HG03280 (cell line): Measurements from ENCODE around the gene ZFHX2.

Source experiments
- ATAC-seq: cut with Tn5 transposase; IDR thresholded peaks from one replicate; pipeline ENCODE4 v1.9.1; 2021; ENCODE audit warnings: mild to moderate bottlenecking, moderate library complexity; ENCODE audit not compliant: unreplicated experiment

Gene ZFHX2

DNA sequence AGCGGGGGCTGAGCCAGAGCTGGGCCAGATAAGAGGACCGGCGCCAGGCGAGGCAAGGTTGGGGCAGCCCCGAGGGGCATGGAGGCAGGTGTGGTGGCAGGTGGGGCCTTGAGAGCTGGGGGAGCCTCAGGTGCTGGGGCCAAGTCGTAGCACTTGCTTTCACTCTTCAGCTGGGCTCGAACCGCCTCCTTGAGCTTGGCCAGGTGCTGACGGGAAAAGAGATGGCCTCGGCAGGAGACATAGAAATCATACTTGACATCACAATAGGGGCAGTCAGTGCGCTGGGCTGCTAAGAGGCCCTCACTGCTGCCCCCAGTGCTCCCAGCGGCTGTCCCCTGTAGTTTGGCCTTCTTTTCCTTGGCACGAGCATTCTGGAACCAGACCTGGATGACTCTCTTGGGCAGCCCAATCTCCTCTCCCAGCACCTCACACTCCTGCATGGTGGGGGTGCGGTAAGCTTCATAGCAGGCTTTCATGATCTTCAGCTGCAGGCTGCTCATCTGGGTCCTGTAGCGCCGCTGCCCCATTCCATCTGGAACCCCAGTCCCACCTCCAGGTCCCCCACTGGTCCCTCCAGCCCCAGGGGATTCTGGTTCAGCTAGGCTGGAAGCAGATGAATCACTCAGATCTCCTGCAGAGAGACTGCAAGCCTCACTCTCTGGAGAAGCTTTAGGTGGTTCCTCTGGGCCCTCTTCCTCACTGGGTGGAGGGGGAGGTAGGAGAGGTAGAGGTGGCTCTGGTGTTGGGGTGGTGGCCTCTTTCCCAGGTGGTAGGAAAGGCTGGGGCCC lies 28.1 kb downstream of the ZFHX2 start:
- ATAC-seq: no peak

DNA sequence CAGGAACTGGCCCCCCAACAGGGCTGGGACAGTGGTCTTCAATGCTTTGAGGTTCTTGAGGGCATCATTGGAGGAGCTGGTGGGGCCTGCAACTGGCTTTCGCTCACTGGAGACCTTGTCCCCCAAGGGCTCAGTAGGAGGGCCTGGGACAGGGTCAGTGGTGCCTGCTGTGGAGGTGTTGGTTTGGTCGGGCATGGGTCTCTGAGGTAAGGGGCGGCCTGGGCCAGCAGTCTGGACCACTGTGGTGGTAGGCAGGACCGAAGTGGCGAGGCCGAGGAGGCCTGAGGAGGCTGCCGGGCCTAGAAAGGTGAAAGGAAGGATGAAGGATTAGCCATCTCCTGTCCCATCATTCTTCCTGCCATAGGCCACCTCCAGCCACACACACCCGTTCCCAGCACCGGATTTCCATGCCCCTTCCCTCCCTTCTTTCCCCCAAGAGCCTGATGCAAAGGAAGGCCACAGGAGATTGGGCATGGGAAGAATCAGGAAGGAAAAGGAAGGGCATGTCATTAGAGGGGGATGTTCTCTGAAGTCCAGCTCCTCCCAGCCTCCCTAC lies 28.8 kb downstream of the ZFHX2 start:
- no peak for ATAC-seq

DNA sequence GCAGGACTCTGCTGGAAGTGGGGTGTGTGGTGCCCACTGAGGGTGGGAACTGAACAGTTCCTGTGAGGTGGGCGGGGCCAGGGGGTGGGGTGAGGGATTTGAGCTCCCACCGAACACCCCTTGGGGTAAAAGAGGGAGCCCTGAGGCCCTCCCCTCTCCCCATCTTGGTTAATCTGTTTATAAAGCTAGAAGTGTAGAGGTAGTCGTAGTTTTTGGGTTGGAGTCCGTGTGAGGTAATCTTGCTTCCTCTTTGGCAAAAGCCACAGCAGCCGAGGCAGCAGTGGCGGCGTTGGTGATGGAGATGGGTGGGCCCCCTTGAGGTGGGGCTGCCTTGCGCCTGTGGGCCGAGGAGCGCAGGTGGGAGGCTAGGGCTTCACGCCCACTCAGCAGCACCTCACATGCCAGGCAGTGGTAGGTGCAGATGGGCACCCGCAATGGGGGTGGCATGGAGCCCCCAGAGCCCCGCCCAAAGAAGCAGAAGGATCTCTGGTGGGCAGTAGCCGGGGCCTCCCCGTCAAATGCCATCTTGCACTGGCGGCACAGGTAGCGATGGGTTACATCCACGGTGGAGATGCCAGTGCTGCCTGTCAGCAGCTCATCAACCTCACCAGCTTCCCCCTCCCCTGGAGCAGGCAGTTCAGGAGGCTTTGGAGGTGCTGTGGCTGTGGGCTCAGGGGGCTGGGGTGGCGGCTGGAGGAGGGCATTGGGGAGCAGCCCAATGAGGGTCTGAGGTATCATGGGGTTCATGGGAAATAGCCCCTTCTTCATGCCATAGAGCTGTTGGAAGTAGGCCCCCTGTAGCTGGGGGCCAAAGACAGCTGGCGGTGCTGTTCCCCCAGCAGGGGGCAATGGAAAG lies 29.6 kb downstream of the ZFHX2 start:
- ATAC-seq: no peak

DNA sequence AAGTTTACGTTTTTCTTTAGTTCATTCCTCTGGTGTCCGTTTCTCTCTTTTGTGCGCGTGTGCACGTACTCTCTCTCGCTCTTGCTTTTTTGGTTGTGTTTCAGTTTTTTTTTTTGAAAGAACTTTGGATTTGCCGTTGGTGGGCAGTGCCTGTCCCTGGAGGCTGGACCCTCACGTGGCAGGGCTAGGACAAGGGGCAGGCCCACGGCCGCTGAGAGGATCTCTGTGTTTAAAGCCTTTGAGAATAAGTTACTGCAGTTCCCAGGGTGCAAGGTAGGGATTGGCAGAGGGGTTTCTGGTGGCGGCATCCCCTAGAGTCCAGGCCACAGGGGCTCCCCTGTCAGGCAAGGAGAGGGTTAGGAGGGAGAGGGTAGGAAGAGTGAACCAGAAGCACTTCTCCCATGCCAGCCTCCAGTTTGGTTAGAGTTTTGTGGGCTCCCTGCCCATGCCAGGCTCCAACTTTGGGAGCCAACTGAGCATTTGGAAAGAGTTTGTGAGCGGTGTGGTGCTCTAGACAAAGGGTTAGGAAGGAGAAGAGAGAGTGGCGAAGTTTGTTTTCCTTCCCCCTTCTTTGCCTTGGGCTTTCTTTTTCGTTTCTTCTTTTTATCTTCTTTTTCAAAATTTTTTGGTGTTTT lies 30.5 kb downstream of the ZFHX2 start:
- no peak for ATAC-seq

DNA sequence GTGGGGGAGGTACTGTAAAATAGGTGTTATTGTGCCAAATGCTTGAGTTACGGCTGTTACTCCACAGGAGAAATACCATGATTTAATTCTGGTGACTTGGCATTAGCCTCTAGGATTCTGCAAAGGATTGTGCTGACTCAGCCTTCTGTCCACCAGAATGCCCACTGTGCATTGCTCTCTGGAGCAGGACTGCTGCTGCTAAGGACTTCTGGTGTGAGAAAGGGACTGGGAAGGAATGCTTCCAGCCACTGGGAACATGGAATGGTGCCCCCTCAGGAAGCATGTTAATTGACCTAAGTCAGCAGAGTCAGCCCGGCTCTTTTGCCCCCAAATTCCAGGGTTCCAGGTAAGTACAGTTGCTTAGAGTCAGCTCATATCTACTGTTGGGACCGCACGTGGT lies 32.9 kb downstream of the ZFHX2 start:
- no peak for ATAC-seq

DNA sequence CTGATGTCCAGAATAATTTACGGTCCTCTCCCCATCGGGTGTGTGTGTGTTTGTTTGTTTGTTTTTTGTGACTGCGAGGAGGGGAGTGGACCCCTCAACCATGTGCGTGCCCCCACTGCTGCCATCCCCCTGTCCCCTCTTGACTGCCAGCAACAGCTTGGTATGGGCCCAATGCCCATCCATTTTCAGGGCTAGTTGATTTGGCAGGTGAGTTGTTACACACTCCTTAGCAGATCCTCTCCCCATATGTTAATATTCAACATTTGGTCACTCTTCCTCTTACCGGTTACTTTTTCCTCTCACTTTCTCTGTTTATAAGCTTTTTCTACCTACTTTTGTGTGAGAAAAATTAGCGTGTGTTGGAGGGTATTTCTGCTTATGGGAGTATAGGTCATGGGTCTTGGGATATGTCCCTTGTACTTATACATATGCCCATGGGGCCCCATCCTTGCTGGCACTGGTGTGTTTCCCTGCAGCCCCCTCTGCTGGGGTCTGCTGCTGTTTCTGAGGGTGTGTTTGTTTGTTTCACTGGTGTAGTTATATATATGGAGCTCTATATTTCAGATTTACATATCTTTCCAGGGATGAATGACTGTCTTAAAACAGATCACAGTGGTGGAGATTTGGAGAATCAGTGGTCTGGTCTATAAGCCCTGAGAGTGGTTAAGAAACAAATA lies 33.8 kb downstream of the ZFHX2 start:
- no peak for ATAC-seq

DNA sequence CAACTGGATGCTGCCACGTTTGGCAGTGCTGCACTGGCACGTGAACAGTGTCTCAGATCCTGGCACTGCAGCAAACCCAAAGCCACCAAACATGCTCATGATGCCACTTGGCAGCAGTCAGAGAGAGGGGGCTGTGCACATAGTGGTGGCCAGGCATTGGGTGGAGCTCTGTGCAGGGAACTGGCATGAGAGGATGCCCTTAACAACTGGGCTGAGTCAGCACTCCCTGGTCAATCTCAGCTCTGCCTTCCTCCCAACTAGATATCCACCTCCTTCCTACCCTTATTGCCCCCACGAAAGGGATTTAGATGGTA lies 37.0 kb downstream of the ZFHX2 start:
- ATAC-seq: no peak

DNA sequence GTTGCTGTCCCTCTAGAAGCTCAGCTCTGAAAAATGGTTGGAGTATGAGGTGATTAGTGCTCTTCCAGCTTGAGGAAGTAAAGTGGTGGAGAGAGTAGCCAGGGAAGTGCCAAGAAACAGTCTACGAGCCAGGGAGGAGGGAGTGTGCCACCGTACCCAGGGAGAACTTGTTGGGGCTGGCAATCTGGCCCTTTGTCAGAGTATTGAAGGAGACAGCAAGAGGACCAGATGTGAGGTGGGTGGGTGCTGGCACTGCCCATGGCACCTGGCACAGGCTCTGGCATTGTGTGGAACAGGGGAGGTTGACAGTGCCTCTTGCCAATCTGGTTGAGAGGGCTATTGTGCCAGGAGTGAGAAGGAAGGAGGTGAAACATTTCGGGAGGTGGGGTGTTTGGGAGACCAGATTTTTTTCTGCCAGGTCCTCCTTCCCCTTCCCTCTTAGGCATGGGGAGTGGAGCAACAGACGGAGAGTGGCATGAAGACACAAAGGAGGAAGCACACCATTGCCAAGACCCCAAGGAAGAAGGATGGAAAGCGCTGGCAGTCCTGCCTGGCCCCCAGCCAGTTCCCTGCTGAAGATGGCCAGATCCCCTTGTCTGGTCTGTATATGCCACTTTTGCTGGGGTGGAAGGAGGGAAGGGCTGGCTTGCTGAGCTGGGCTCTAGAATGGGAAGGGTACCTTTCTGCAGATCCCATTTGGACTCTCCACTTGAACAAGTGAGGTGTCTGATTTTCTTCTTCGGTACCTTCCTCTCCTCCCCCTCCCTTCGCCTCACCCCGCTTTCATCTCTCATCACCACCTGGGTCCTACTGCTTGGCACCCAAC lies 37.5 kb downstream of the ZFHX2 start:
- ATAC-seq: no peak

DNA sequence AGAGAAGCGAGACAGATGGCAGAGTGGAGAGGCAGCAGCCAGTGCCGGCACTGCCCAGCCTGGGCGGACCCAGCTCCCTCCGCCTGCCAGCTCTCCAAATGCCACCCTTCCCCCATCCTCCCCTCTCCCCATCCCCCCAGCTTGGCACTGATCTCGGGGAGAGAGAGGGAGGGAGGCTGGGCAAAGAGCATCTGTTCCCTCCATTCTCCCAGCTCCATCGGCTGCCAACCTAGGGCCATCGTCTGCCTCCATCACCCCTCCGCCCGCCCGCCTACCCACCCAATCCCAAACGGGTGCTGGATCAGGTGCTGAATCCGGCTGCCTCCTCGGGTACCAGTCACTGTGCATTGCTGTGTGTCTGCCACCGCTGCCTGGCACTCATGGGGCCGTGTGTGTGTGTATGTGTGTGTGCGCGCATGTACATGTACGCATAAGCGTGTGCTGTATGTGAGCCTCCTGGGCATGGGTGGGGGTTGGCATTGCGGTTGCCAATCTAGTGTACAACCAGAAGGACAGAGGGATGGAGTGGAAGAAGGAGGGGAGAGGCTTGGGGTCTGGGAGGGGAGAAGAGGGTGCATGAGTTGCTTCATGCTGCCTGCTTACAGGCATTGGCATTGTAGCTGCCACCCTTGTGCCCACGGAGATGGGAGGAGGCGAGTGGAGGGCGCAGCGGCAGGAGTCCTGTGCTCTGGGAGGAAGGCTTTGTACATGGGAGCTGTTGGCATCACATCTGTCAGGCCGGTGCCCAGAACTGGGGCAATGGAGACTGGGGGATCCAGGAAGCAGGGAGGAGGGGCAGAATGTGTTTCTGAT lies 38.4 kb downstream of the ZFHX2 start:
- ATAC-seq: no peak

DNA sequence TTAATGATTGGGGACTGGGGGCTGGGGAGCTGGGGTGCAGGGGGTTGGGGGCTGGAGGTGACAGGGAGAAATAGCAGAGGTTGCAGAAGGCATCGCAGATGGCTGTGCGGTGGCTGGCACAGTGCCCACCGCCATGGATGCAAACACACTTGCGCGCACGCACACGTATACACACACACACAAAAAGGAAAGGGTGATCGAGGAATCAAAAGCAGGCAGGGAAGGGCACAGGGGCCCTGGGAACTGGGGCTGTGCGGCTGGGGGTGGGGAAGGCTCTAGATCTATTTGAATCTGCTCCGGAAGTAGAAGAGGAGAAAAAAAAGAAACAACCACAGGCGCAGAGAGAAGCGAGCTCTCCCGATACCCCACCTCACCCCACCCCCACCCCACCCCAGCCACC lies 39.4 kb downstream of the ZFHX2 start:
- ATAC-seq: no peak

DNA sequence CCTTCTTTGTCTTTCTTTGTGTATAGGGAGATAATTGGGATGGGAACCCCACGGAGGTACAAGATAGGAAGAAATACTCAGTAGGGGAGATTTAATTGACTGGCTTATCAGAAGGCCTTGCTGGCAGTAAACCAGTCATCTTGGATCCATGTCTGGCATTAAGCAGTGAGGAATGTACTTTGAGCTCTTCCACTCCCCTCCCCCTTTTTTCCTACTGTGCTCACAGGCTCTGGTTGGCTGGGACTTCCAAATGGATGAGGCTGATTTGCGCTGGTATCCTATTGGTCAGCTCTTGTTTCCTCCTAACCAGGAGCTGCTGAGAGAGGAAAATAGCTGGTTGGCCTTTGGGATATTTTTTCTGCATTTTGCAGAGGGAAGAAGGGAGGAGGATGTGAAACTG lies 57.3 kb downstream of the ZFHX2 start:
- ATAC-seq: no peak

DNA sequence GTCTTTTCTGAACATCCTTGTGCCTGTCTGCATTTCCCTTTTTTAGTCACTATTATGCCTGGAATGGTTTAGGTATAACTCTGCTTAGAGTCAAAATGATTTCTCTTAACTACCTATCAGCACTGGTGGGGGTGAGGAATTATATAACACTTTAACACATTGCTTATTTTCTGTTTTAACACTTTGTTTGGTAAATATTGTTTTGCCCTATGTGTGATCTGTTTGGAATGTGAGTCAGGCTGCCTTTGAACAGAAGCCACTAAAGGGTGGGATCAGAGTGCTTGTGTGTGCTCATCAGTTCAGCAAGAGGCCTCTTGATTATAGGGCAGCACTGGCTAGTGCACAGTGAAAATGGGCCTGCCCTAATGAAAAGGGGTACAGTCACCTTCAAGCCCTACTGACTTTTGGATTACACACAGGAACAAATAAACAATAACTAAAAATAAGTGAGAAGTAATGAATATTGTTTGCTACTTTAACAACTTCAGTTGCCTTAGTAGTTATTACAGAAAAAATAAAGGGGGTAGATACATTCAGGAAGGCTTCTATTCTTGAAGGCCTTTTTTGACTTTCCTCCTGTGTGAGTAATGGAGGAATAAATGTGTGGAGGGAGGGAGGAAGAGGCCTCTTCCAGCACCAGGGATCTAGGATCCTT lies 58.8 kb downstream of the ZFHX2 start:
- no peak for ATAC-seq

DNA sequence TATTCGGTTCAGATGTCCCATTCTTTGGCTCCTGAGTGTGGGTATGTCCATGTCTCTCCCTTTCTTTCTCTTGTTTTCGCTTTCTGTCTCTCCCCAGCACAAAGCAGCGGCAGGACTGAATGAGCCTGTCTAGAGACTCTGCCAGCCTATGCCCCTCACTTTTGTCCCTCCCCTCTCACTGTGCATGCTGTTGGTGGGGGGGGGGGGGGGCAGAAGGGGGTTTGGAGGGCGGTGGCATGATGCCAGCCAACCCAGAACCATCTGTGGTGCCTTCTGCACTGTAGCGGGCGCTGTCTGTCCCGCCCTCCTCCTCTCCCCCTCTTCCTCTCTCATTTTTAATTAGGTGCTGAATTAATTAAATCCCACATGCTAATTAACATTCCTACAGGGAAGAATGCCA lies 64.3 kb downstream of the ZFHX2 start:
- no peak for ATAC-seq

DNA sequence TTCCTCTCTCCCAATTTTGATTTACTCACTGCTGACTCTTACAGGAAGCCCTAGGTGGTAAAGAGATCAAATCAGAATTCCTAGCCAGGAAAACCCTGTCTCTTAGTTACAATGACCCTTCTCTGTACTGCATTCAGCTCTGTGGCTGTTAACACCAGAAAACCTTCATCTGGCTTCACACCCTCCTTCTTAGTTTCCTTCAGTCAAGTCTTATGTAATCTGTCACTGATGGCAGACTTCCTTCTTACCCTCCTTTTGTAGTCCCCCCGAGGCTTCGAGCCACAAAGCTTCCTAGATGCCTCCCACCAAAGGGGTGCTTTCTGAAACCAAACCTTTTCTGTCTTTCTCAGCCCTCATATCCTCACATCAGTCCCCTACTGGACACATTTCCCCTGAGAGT lies 65.5 kb downstream of the ZFHX2 start:
- no peak for ATAC-seq

DNA sequence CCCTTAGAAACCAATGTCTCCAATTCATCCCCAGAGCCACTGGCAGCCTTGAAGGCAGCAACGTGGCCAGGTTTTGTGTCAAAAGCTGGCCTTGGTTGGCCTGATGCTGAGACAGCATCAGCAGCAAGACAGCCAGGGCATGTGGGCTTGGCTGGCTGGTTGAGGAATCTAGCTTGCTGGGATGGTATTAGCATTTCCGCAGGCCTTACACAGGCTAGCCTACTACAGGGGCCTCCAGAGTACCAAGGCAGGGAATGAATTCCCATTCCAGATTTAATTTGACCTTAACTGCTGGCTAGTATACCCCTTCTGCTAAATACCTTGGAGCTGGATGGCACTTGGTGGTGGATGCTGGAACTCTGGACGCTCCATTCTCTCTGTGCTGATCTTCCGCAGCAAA lies 66.2 kb downstream of the ZFHX2 start:
- ATAC-seq: no peak

DNA sequence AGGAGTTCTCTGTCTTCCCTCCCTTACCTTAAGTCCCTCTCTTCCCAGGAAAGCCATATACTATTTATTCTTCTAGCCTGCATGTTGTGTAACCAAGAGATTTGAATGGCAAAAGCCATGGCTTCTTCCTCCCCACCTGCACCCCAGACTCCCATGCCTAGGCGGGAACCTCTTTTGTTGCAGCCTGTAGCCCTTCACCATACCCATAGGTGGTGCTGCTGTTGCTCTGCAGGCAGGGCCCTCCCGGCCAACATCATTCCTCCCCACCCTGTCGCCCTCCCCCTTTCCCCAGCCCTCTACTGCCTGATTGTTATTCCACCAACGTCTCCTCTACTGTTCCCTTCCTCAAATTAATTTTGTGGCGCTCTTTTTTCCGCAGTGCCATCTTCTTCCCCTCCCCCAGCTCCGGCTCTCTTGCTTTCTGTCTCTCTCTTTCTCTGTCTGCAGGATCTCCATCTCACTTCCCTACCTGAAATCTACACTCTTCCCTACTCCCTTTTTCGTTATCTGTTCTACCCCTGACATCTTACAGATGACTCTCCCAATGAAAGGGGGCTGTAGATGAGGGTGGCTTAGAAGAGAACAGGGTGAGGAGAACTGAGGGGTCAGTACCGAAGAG lies 68.2 kb downstream of the ZFHX2 start:
- ATAC-seq: no peak

DNA sequence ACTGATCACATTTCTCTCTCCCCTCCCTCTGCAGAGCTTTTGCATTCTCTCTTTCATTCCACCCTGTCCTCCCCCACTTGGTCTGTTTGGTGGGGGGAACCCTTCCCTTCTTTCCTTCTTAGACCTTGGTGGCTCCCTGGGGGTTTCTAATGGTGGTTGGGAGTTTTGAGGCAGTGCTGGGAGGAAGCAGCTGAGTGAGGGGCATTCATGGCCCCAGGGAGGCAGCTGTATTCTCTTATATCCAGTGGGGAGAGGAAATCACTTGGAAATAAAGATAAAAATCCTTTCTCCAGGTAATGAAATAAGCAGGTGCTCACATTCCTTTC lies 68.8 kb downstream of the ZFHX2 start:
- no peak for ATAC-seq

DNA sequence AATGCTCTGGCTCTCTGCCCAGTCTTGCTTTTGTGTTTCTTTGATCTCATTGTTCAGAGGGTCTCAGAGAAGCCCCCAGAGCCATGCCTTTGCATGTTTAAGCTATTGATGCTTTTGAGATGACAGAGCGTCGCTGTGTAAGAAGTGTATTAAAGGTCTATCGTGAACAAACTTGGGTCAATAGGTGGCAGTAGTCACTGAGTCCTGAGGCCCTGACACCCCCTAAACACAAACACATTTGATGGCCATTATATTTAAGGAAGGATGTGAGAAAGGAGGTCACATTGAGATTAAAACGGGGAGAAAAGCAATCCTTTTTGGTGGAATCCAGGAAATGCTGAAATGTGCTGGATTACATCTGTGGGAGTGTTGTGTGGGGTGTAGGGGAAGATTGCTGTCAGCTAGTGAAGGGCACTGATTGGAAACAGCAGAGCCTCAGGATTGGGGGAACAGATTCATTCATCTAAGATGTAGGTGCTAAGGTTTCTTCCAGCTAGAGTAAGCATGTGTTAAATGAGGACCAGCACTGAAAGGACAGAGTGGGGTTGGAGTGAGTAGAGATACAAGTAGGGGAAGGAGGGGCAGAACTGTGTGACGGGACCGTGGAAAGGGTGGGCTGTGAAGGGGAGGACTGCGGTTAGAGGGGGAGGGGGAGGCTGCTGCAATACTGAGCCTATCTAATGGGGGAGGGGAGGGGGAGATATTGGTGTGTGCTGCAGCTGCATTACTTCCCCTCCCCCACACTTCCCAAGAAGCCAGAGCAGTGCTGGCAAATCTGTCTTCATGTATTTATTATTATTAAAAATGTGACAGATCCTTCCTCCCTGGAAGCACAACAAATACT lies 69.4 kb downstream of the ZFHX2 start:
- ATAC-seq: no peak
